ENCODE results near the gene NHERF1.

DNA sequence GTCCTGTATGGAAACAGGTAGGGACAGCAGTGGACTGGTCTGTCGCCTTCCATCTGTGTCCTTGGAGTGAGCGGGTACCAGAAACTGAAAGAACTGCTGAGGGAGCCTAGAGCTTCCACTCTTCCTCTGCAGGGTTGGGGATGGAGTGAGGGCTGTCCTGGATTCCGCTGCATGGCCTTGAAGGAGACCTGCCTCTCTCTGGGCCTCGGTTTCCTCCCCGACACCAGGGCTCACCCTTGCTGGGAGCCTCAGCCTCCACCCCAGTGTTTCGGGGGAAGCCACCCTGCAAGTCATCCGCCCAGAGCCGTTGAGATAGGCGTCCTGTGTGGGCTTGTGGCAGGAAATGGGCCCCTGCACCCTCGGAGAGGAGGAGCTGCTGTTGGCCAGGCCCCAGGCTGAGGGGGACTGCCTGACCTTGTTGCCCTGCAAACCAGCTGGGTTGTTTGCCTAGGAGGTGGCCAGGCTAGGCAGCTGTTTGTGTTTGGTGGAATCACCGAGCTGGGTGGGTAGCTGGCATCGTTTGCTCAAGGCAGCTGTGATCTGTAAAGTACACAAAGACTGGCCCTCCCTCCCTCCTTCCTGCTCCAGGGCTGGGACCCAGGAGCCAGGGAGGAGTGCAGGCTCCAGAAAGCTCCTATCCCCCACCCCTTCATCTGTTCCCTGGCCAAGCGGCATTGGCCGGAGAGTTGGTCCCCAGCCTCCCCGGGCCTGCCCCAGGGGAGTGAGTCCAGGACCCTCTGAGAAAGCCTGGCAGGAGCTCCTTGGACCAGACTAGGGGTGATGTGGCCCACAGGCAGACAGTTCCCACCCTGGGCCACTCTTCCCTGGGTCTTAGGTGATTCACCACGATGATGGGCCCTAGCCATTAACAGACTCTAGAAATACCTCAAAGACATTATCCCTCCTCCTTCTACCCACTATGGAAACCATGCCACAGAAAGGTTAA is 10.1 kb upstream of the NHERF1 start:
- no peak for TF ChIP-seq ZNF274 (IDR thresholded peaks at IDR 0.05; ENCODE audit: low read depth, low read length)
- no peak for TF ChIP-seq YY1 (IDR thresholded peaks at IDR 0.05; ENCODE audit: insufficient read depth, insufficient read length)
- TF ChIP-seq SUZ12 (IDR thresholded peaks at IDR 0.05; ENCODE audit: extremely low read depth, insufficient read depth, insufficient read length) = no peak
